Endometrial microvascular endothelial cells (primary cell): Measurements from ENCODE around the gene LYSMD2. TPM values are rescaled to one million over a fixed set of nuclear protein-coding genes. Genes with fewer than 3 reads are reported as not detected.

Source experiments
- in situ Hi-C: cut with HindIII; loops from 2 replicates; pipeline ENCODE4 v1.10.0; 2017; ENCODE audit warnings: low sequenced_read_pairs, low pct_unique_long_range_greater_than_20kb; ENCODE audit errors: inconsistent ontology term
- total RNA-seq: library from RNA; depleted of rRNA; stranded (reverse); fragments of >200 nt; gene quantifications from one replicate; pipeline ENCODE4 v1.2.3, GENCODE V29; 2015; ENCODE audit errors: inconsistent ontology term

The LYSMD2 gene
- total RNA-seq, 1 donor from 2014 or later, result 13.6 TPM

DNA sequence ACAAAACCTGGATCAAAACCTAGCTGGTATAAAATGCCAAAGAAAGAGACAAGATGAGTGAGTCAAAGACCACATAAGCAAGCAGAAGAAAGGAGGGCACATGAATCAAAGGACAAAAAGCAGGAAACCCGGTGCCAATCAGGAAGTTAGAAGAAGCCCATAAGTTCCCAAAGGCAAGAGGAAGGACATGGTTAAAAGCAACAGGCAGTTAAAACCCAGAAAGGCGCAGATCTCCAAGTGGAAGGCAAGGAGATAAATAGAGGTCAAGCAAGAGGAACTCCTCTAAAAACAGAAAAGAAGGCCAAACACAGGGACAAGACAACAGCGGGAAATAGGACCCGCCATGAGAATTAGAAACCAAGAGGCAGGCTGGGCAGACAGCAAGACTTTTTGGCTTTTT, 18.3 kb upstream of the LYSMD2 start:
- in situ Hi-C loops, result no loop called here

DNA sequence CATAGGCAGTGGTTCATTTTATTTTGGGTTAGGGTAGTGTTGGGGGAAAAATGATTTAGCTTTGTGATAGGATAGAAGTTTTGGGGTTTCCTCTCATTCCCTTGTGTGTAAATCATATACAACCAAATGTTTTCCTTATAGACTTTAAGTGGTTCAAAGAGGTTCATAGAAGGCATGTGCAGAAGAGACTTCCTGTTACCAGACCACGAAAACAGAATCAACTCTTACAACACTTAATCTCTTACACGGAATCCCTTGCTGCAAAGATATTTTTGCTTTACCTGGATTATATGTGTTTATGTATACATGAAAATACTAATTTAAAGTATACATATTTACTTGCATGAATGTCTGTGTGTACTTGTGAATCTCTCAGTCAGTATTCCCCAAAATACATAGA, 16.8 kb upstream of the LYSMD2 start:
- in situ Hi-C loops, result no loop called here

DNA sequence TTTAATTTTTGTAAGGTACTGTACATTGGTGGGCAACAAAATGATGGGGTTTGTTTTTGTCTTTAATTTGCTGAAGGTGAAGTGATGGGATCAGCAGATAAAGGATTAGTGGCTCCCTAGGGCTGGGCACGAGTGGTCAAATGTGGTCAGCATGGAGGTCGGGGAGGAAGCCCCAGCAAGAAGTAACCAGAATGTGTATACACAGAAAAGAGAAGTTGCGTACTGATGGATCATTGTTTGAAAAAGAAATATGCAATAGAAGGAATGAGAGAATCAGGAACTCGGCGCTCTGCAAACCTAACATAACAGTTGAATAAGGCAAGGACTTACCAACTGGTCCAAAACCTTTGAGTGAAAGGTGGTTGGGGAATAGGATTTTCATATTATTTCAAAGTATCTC, 15.4 kb upstream of the LYSMD2 start:
- in situ Hi-C loops, result no loop called here

DNA sequence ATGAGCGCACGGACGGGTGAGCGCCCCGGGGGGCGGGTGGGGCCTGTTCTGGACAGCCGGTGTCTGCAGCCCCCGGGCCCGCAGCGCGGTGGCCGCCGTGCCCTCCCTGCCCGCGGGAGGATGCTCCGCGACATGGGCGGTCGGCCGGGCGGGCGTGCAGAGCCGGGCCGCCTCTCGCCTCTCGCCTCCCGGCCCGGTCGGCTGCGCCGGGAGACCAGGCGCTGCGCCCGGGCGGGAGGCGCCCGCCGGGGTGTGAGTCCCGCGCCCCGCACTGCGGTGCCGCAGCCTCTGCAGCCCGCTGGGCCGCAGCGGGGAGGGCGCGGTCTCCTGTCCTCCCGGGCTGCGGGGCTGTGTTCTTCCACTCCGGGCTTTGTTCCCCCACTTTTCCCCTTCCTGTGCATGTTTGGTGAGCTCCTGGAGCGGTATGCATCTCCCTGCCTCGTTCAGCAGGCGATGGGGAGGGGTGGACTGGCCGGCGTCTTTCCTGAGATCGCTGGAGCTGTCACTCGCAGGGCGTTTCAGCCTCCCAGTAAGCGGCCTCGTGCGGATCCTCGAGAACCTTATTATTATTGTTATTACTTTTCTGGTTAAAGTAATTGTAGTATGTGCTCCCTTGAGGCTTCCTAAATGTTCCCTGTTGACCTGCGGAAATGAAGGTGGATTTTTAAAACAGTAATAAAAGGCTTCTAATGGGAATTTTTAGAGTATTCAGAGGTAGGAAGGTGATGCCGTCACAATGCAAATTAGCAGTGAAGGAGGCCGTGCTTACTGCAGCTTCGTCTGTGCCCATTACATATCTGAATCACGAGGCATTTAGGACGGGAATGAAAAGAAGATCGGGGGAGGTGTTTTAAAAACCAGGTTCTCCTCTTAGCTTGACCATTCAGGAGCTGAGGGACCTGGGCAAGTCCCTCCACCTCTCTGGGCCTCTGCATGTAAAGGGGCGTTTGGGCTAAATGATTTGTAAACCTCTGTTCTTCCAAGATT, 14.5 kb upstream of the LYSMD2 start:
- in situ Hi-C loops, result no loop called here

DNA sequence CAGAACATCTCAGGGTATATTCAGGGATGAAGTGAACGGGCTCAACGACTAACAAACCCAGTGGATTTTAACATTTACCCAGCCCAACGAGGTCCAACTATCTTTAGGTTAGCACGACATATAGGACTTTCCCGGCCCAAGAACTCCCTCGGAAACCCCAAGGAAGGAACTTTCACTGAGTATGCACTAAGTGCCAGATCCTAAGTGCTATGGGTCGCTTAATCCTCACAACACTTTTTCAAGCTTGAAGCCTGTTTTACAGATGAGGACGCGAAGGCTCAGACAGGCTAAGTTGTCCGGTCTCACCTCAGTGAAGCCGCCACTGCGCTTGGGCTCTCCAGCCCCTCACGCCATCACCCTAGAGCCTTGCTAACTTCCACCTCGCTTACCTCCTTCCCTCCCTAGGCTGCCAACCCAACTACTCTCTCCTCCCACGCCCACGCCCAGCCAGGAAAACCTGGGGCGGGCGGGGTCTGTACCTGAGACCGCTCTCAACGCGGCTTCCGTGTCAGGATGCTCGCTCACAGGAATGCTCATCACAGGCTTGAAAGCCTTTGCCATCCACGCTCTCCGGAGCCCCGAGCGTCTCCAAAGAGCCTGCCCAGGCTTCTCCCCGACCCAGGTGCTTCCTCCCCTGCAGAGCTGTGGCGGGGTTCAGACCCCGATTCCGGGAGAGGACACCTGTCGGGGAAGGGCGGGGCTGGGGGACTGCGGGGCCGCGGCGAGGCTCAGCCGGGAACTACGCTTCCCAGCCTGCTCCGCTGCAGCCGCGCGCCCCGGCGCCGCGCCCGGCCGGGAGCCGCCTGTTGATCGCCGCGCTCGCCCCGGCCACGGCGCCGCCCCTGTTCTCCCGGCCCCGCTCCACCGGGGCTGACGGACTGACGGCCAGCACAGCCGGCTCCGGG, 13.6 kb upstream of the LYSMD2 start, which contains the start of gene TMOD2:
TSS of gene TMOD2 (plus strand) at position 806 of the 905 bp plus-strand sequence. CDS start 14,845 bp downstream, outside the sequence.
- in situ Hi-C loops, result no loop called here

DNA sequence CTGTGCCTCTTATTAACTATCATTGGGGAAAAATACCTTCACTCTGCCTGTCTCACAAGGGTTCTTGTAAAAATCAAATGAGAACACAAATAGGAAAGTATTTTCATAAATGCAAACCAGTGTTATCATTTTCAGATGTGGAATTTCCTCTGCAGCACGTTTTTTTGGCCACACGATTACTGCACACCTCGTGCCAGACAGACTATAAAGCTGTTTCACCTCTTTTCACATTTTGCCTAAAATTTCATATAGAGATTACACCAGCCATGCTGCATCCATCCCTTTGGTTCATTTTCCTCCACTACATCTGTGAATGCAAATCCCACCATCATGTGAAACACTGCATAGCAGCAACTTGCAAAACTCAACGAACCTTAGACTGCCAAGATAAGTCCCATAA, 12.7 kb upstream of the LYSMD2 start:
- in situ Hi-C loops, result no loop called here

DNA sequence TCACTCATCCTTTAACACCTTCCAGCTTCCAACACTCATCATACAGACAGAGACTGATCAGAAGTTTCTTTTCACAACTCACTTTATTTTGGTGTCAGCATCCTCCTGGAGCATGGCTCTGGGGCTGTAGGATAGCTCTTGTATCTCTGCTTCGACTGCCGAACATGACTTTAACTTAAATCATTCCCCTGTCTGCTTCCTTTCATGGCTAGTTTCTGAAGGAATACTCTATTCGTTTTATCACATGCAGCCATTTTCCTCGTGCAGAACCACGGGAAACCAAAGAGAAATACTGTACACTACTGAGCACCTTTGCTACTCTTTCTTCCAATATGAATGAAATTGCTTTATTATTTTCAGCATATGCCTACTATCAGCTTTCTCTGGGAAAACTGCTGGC, 11.9 kb upstream of the LYSMD2 start:
- in situ Hi-C loops, result no loop called here

DNA sequence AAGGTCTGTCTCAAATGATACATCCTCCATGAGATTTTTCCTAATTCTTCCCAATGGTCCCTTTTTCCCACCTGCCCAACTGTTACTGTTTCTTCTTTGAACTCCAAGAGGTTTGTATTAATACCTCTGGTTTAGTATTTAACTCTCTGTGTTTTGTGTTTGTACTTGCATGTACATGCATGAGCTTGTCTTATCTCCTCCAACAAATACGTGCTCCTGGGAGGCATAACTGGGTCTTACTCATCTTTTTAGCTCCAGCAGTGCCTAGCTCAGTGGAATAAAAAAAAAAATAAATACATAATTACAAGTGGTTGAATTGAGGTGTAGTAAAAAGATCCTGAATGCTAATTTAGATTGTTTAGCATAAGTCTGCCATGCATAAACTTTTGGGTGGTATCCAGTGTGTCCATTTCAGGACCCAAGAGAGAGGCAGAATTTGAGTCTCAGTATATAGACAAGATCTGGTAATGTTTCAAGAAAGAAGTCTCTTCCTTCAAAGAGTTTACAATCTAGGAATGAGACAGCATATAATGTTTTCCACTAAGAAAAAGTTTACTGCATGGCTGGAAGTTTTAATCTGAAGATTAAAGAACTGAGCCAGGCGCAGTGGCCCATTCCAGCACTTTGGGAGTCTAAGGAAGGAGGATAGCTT, 1.7 kb upstream of the LYSMD2 start:
- in situ Hi-C loops, result no loop called here

DNA sequence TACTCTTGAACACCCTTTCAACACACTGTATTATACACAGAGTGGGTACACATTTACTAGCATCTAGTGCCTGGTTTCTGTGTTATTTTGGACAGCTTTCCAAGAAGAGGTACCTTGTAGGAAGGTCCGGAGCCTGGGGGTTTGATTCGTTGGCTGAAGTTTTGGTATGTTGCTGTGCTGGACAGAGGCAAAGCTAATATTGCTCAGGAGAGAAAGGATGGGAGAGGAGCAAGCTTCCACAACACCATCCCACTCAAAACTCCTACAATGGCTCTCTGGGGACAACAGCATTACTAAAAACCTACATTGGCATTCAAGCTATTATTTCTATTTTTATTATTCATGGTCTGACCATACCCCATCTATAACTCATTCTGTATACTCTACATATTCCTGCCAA, 1.1 kb upstream of the LYSMD2 start:
- in situ Hi-C loops, result no loop called here

DNA sequence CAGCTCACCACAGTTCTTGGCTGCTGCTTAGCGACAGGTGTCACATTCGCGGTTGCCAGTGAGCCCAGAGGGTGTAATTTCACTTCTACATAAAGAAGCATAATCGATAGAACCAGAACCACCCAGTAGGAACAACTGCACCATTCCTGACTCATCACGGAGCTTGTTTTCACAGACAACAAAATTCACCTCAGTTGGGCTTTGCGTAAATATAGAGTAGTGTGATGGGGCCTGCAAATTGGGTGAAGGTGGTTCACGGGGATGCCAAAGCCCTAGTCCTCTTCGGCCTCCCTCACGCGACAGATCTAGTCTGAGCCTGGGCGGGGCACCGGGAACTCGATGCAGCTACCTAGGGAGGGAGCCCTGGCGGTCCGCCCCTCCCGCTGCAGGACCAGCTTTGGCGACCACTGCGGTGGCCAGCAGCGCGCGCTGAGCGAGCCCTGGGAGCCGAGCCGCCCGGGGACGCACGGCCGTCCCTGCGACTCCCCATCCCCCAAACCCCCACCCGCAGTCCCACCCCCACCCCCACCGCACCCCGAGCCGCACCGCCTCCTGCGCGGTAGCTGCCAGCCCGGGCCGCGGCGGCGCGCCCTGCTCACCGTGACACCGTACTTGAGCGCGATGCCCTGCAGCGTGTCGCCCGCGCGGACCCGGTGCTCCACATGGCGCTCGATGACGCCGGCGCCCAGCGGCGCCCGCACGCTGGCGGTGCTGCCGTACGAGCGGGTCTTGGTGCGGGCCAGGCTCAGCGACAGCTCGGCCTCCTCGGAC, 519 bp downstream of the LYSMD2 start:
- in situ Hi-C loops, result no loop called here

DNA sequence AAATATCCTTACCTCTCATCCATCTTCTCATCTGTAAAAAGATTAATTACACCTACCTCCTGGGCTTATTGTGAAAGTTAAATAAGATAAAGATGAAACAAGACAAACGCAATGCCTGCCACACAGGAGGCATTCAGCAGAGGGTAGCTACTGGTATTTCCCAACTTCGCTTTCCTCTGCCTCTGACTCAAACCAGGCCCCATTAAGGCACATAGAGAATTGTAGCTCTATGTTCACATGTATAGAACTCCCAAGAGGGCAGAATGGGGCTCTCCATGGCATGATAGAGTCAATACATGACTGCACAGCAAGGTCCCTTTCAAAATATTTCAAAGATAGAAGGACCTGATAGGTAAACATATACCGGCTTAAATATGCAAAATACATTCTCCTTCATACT, 1.4 kb downstream of the LYSMD2 start:
- in situ Hi-C loops, result no loop called here

DNA sequence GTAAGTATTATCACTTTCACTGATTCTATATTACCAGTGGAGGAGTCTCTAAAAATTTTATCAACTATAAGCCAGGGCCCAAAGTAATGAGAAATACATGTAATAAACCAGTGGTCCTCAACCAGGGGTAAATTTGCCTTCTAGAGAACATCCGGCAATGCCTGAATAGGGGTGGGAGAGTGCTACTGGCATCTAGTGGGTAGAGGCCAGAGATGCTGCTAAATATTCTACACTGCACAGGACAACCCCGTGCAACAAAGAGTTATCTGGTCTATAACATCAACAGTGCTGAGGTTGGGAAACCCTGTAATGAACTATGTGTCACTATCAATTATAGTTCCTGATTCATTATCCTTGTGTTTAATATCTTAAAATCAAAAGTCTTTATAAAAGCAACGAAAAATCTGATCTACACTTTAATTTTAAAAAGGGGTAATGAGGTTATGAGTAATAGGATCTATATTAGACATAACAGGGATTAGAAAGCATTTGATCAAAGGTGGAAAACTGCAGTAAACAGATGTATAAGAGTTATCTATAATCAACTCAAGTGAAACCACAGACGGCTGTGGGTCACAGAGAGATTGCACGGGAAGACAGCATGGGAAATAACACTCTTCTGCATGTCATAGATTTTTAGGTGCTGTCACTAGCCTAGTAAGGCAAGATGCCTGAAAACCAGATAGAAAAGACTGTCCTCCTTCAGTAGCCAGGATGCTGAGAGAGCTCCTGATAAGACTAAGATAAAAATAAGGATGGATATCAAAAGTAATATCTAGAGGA, 2.0 kb downstream of the LYSMD2 start:
- in situ Hi-C loops, result no loop called here

DNA sequence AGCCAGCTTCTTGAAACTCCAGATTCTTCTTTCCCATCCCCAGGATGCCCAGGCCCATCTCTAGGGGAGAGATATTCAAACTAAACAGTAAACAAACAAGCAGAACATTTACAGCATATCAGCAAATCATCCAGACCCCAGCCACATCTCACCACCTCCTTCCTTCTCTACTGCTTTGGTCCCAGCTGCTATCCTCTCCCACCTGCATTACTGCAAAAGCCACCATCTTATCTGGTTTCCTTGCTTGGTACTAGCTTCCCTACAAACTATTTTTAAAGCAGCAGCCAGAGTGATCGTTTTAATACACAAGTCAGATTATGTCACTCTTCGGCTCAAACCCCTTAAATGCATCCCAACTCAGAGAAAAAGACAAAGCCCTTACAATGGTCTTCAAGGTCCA, 4.8 kb downstream of the LYSMD2 start:
- in situ Hi-C loops, result no loop called here

DNA sequence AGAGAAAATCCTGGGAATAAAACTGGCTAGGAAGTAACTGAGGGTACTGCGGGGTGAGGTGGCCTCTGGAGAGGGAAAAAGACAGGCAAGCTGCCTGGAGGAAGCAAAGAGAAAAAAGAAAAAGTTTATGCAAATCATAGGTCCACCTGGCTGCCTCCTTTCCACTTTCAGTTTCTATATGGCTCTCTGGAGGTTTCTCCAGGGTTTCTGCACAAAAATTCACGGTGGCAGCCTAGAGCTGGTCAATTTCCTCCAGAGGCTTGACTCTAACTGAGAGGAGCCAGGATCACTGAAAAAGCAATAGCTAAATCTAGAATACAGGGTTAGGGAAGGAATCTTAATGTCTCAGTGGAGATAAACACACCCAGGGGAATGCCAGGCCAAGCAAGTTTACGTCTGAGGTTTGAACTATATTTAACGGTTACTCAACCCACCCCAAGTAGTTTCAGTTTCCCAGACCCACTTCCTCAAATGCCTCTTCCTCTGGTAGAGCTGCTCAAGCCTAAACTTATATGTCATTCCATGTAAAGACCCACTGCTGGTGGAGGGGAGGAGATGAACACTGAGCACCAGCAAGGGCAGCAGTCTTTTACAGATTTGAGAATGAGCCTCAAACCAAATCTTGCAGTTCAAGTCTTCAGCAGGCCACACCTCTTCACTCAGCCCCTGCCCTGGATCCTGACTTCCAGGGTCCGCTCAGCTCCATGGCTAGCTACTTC, 5.7 kb downstream of the LYSMD2 start:
- in situ Hi-C loops, result no loop called here

DNA sequence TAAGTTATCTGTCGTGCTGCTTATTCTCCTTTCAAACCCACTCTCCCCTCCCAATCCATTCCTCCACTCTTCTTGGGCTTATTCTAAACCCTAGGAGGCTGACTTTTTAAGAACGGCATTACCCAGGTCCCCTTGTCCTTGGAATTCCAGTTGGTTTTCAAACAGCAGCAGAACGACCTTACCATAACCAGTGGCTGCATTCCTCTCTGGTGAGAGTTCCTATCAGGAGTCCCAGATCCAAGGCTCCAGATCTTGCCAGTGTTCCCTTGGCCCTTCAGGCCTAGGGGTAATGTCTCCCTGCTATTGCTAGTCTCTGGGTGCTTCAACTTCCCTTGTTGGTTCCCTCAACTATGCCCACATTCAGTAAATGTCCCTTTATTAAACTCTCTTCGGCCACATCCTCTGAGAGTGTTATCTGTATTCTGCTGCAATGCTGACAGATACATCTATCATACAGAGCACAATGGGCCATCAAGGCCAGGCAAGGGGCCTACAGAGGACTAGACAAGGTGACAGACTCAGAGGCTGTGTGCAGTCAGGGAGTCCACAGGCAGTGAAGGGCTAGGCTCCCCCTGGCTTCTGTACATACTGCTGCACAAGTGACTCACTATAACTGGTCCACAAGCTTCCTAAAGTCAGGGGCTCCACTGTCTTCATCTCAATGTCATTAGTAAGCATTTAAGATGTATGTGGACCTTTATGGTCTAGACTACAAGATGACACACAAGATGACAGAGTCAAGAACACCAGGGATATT, 10.1 kb downstream of the LYSMD2 start:
- in situ Hi-C loops, result no loop called here

DNA sequence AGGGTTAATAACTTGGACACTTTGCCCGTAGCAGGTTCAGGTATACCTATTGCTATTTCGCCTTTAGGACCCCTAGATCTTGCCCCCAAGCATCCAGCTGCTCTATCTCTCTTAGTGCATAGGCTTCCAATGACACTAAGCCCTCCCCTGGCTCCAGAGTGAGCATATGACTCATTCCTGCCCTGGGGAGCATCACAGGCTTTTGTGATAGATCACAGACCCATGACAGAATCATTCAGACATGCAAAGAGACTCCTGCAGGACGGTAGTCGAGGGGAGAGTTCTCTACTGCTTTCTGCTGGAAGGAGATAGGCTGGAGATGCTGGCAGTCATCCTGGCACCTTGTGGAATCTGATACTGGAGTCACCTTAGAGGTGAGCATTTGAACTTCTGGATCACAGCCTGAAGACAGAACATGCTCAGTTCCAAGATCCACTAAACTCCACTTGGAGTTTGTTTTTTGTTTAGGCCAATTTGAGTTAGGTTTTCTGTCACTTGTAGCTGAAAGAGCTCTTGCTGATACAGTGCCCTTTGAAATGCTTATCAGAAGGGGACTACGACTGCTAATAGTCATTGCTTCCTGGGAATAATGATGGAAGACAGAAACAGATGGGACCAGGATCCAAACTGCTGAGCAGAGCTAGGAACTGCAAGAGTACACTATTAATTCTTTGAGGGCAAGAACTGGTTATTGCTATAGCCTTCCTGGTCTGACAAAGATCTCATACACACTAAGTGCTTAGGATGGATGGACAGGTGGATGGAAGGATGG, 11.0 kb downstream of the LYSMD2 start:
- in situ Hi-C loops, result no loop called here
